ENCODE data around the gene TENM3. TPM values are rescaled to one million over a fixed set of nuclear protein-coding genes. Genes with fewer than 3 reads are reported as not detected.

TENM3 gene
- total and polyA plus RNA-seq, 2 donors (not counting 3 experiments of a cell fraction or from before 2014, with no cell fraction given): 3.2 to 6.2 TPM

GRCh38 chr4:182583703-182584415 lies 340.7 kb downstream of the TENM3 start:
- CTCF ChIA-PET: interaction anchor here (1.0 to 2.8 kb wide), 3 partner anchors 9 to 223 kb away, joined by 3 to 9 read pairs (median 5); no protein-coding TSS in a partner anchor
- no peak for FAIRE-seq
- no peaks in the 10 kb centered on the region for H3K27me3 ChIP-seq (ENCODE audit: control insufficient read depth in 2 of 2, insufficient read depth in 2 of 2, low read length in 2 of 2)
- POLR2A ChIA-PET: interaction anchor here (0.6 kb wide), 1 partner anchor 10 kb away, joined by 3 read pairs; no protein-coding TSS in a partner anchor
- no peak overlapping the region for H3K27ac ChIP-seq (ENCODE audit: insufficient read depth, low read depth, low read length)
- DNase-seq (ENCODE audit: low read depth, low spot score): no peak
- BruUV-seq (replicated peaks): no TSS peak
- no peaks in the 10 kb centered on the region for H3K4me1 ChIP-seq (ENCODE audit: control insufficient read depth, extremely low read depth, insufficient read depth, low read length)
- no peaks in the 10 kb centered on the region for H3K9me3 ChIP-seq (replicated peaks; ENCODE audit: control insufficient read depth, insufficient read depth, low read length)
- intact Hi-C loops (cut with micrococcal nuclease): no loop called here
- no peak overlapping the region for H3K4me2 ChIP-seq (ENCODE audit: insufficient read depth, low read length)
- TF ChIP-seq MYC (IDR thresholded peaks at IDR 0.05; ENCODE audit: low read depth, low read length) (no peak), EZH2 (IDR thresholded peaks at IDR 0.05; ENCODE audit: borderline replicate concordance, low read depth, low read length, severe bottlenecking) (no peak), FOS (IDR thresholded peaks at IDR 0.05; ENCODE audit: borderline replicate concordance, insufficient read depth, low read length) (no peak), JUN (IDR thresholded peaks at IDR 0.05; ENCODE audit: borderline replicate concordance, insufficient read depth, insufficient read length, low read depth) (no peak)
- H3K4me3 ChIP-seq (replicated peaks in 1 of 3; ENCODE audit: insufficient read depth in 1 of 3, low read depth in 1 of 3, low read length in 3 of 3): no peak overlapping the region
- no peak overlapping the region for H2AFZ ChIP-seq (ENCODE audit: low read depth, low read length)
- no peaks in the 10 kb centered on the region for H3K36me3 ChIP-seq (ENCODE audit: control insufficient read depth in 2 of 2, extremely low read depth in 1 of 2, insufficient read depth in 2 of 2, low read length in 2 of 2)
- dilution Hi-C loops (cut with MboI; ENCODE audit: extremely low pct_ligation_motif_present, low sequenced_read_pairs): no loop called here
- H3K79me2 ChIP-seq (ENCODE audit: control insufficient read depth, insufficient read depth, low read length): peaks cover 2% of the 10 kb centered on the region
- no peaks in the 10 kb centered on the region for H4K20me1 ChIP-seq (replicated peaks; ENCODE audit: control insufficient read depth, extremely low read depth, insufficient read depth, low read length)
- no peak overlapping the region for H3K9ac ChIP-seq (replicated peaks; ENCODE audit: extremely low read depth, insufficient read depth, low read length)
- H3K9me1 ChIP-seq (replicated peaks; ENCODE audit: control insufficient read depth, extremely low read depth, insufficient read depth, low read length): no peaks in the 10 kb centered on the region

- Histone ChIP-seq H3K4me2 (ENCODE audit: insufficient read depth, low read length) (no peak overlapping the region), H3K4me3 (replicated peaks in 1 of 3; ENCODE audit: insufficient read depth in 1 of 3, low read depth in 1 of 3, low read length in 3 of 3) (no peak overlapping the region), H3K4me1 (ENCODE audit: control insufficient read depth, extremely low read depth, insufficient read depth, low read length) (no peaks in the 10 kb centered on the region), H3K9ac (replicated peaks; ENCODE audit: extremely low read depth, insufficient read depth, low read length) (no peak overlapping the region), H4K20me1 (replicated peaks; ENCODE audit: control insufficient read depth, extremely low read depth, insufficient read depth, low read length) (no peaks in the 10 kb centered on the region), H3K9me1 (replicated peaks; ENCODE audit: control insufficient read depth, extremely low read depth, insufficient read depth, low read length) (no peaks in the 10 kb centered on the region), H3K9me3 (replicated peaks; ENCODE audit: control insufficient read depth, insufficient read depth, low read length) (no peaks in the 10 kb centered on the region), H2AFZ (ENCODE audit: low read depth, low read length) (no peak overlapping the region), H3K27ac (ENCODE audit: insufficient read depth, low read depth, low read length) (no peak overlapping the region), H3K36me3 (ENCODE audit: control insufficient read depth in 2 of 2, extremely low read depth in 1 of 2, insufficient read depth in 2 of 2, low read length in 2 of 2) (no peaks in the 10 kb centered on the region), H3K27me3 (ENCODE audit: control insufficient read depth in 2 of 2, insufficient read depth in 2 of 2, low read length in 2 of 2) (no peaks in the 10 kb centered on the region), H3K79me2 (ENCODE audit: control insufficient read depth, insufficient read depth, low read length) (peaks cover 2% of the 10 kb centered on the region)
- POLR2A ChIA-PET: no interaction called here
- BruUV-seq (replicated peaks): no TSS peak
- TF ChIP-seq CTCF (IDR thresholded peaks at IDR 0.05; ENCODE audit: extremely low read depth in 1 of 2, insufficient read depth in 1 of 2, low read depth in 1 of 2, low read length in 2 of 2): no peak
- no peak for TF ChIP-seq GATA2 (IDR thresholded peaks at IDR 0.05; ENCODE audit: insufficient read depth, insufficient read length, low read depth, low read length)
- TF ChIP-seq FOS (IDR thresholded peaks at IDR 0.05; ENCODE audit: borderline replicate concordance, insufficient read depth, low read length): no peak
- no peak for TF ChIP-seq EZH2 (IDR thresholded peaks at IDR 0.05; ENCODE audit: borderline replicate concordance, low read depth, low read length, severe bottlenecking)
- TF ChIP-seq JUN (IDR thresholded peaks at IDR 0.05; ENCODE audit: borderline replicate concordance, insufficient read depth, insufficient read length, low read depth): no peak
- TF ChIP-seq POLR2AphosphoS5 (IDR thresholded peaks at IDR 0.05; ENCODE audit: insufficient read depth, low read depth, low read length): no peak
- no peak for TF ChIP-seq POLR2A (IDR thresholded peaks at IDR 0.05; ENCODE audit: low read depth, low read length)
- TF ChIP-seq MYC (IDR thresholded peaks at IDR 0.05; ENCODE audit: low read depth, low read length): no peak
- no peak for TF ChIP-seq MAX (IDR thresholded peaks at IDR 0.05; ENCODE audit: insufficient read depth, insufficient read length)
- no peak for FAIRE-seq
- intact Hi-C loops (cut with micrococcal nuclease): no loop called here
- CTCF ChIA-PET: interaction anchor here (0.8 to 1.8 kb wide), 4 partner anchors 8 to 220 kb away, joined by 3 to 8 read pairs (median 5); no protein-coding TSS in a partner anchor
- dilution Hi-C loops (cut with MboI; ENCODE audit: extremely low pct_ligation_motif_present, low sequenced_read_pairs): no loop called here
- no peak for DNase-seq (ENCODE audit: low read depth, low spot score)
These were observed 342.1 kb downstream of the TENM3 start for GRCh38 chr4:182585321-182585720.
